ENCODE results near the gene ENPP7.

- TF ChIP-seq, protein P1, sequence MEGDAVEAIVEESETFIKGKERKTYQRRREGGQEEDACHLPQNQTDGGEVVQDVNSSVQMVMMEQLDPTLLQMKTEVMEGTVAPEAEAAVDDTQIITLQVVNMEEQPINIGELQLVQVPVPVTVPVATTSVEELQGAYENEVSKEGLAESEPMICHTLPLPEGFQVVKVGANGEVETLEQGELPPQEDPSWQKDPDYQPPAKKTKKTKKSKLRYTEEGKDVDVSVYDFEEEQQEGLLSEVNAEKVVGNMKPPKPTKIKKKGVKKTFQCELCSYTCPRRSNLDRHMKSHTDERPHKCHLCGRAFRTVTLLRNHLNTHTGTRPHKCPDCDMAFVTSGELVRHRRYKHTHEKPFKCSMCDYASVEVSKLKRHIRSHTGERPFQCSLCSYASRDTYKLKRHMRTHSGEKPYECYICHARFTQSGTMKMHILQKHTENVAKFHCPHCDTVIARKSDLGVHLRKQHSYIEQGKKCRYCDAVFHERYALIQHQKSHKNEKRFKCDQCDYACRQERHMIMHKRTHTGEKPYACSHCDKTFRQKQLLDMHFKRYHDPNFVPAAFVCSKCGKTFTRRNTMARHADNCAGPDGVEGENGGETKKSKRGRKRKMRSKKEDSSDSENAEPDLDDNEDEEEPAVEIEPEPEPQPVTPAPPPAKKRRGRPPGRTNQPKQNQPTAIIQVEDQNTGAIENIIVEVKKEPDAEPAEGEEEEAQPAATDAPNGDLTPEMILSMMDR (IDR thresholded peaks at IDR 0.05; ENCODE audit: extremely low read depth in 1 of 2, insufficient read depth in 1 of 2, low read depth in 1 of 2, low read length in 2 of 2) = no peak
- TF ChIP-seq POLR2AphosphoS5 (IDR thresholded peaks at IDR 0.05; ENCODE audit: insufficient read depth, low read depth, low read length) (no peak), POLR2A (IDR thresholded peaks at IDR 0.05; ENCODE audit: low read depth, low read length) (no peak), EZH2 (IDR thresholded peaks at IDR 0.05; ENCODE audit: borderline replicate concordance, low read depth, low read length, severe bottlenecking) (no peak), FOS (IDR thresholded peaks at IDR 0.05; ENCODE audit: borderline replicate concordance, insufficient read depth, low read length) (no peak), GATA2 (IDR thresholded peaks at IDR 0.05; ENCODE audit: insufficient read depth, insufficient read length, low read depth, low read length) (no peak), MYC (IDR thresholded peaks at IDR 0.05; ENCODE audit: low read depth, low read length) (no peak), JUN (IDR thresholded peaks at IDR 0.05; ENCODE audit: borderline replicate concordance, insufficient read depth, insufficient read length, low read depth) (no peak)
- TF ChIP-seq, protein P2, sequence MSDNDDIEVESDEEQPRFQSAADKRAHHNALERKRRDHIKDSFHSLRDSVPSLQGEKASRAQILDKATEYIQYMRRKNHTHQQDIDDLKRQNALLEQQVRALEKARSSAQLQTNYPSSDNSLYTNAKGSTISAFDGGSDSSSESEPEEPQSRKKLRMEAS (IDR thresholded peaks at IDR 0.05; ENCODE audit: insufficient read depth, insufficient read length) = no peak
These were observed 16.3 kb upstream of the ENPP7 start for GRCh38 chr17:79714176-79715097.

Measured in endothelial cell of umbilical vein (primary cell).